HepG2 (cell line): ENCODE results near the gene TMBIM1. TPM values are rescaled to one million over a fixed set of nuclear protein-coding genes. Genes with fewer than 3 reads are reported as not detected.

Experiments used
- AGO1 ChIP-seq: fragments of 200-400 bp; formaldehyde crosslinking; IDR thresholded peaks from 2 replicates; pipeline ENCODE4 v1.6.1; 2017; ENCODE audit warnings: mild to moderate bottlenecking, low read depth, low read length, moderate library complexity; ENCODE audit not compliant: poor library complexity, severe bottlenecking
- CBFB ChIP-seq: sonication (generic); formaldehyde crosslinking; IDR thresholded peaks from 2 replicates; pipeline ENCODE4 v1.4.0; 2020; ENCODE audit warnings: missing genetic modification reagents
- FOSL2 ChIP-seq: sonication (generic); formaldehyde crosslinking; IDR thresholded peaks from 2 replicates; pipeline ENCODE4 v1.4.0; 2020; ENCODE audit warnings: missing genetic modification reagents
- HDAC2 ChIP-seq: sonication (generic); formaldehyde crosslinking; IDR thresholded peaks from 2 replicates; pipeline ENCODE4 v1.4.0; 2020; ENCODE audit warnings: missing genetic modification reagents
- HOXA5 ChIP-seq: sonication (generic); formaldehyde crosslinking; IDR thresholded peaks from 2 replicates; pipeline ENCODE4 v1.4.0; 2020; ENCODE audit warnings: missing genetic modification reagents
- ISL2 ChIP-seq: sonication (generic); formaldehyde crosslinking; IDR thresholded peaks from 2 replicates; pipeline ENCODE4 v1.5.0; 2020; ENCODE audit warnings: missing genetic modification reagents
- MAZ ChIP-seq, 2 experiments: sonication (generic) in 1 of 2; formaldehyde crosslinking in 1 of 2; IDR thresholded peaks; 2 replicates each; pipeline versions ENCODE4 v1.5.0 to v1.6.1; 2012 to 2020; ENCODE audit warnings: low read depth in 2 of 2, mild to moderate bottlenecking in 2 of 2, borderline replicate concordance in 1 of 2, improper control_type of control experiment in 1 of 2, low read length in 1 of 2, missing genetic modification reagents in 1 of 2, moderate library complexity in 1 of 2
- POLR2G ChIP-seq: fragments of 200-400 bp; formaldehyde crosslinking; IDR thresholded peaks from 2 replicates; pipeline ENCODE4 v1.6.1; 2018; ENCODE audit warnings: mild to moderate bottlenecking, low read depth, low read length, moderate library complexity
- PTBP1 ChIP-seq: fragments of 200-400 bp; formaldehyde crosslinking; IDR thresholded peaks from 2 replicates; pipeline ENCODE4 v1.6.1; 2018; ENCODE audit warnings: low read length, low read depth; ENCODE audit not compliant: poor library complexity, severe bottlenecking
- RBFOX2 ChIP-seq: fragments of 200-400 bp; formaldehyde crosslinking; IDR thresholded peaks from 2 replicates; pipeline ENCODE4 v1.6.1; 2017; ENCODE audit warnings: low read depth, mild to moderate bottlenecking, low read length
- RFXAP ChIP-seq: sonication (generic); formaldehyde crosslinking; IDR thresholded peaks from 2 replicates; pipeline ENCODE4 v1.4.0; 2020; ENCODE audit warnings: missing genetic modification reagents, borderline replicate concordance
- SAP130 ChIP-seq: IDR thresholded peaks from 2 replicates; pipeline ENCODE4 v1.6.1; 2016; ENCODE audit warnings: low read depth
- SMARCE1 ChIP-seq: fragments of 450-650 bp; IDR thresholded peaks from 2 replicates; pipeline ENCODE4 v1.6.1; 2017; ENCODE audit warnings: borderline replicate concordance
- SMYD3 ChIP-seq: sonication (generic); formaldehyde crosslinking; IDR thresholded peaks from 2 replicates; pipeline ENCODE4 v1.8.1; 2023; ENCODE audit warnings: mild to moderate bottlenecking, missing genetic modification reagents
- THAP11 ChIP-seq: IDR thresholded peaks from 2 replicates; pipeline ENCODE4 v1.6.1; 2016; ENCODE audit warnings: missing biosample characterization, missing genetic modification reagents
- TRAFD1 ChIP-seq: sonication (generic); formaldehyde crosslinking; IDR thresholded peaks from 2 replicates; pipeline ENCODE4 v1.5.1; 2020; ENCODE audit warnings: missing genetic modification reagents, mild to moderate bottlenecking, borderline replicate concordance
- ZNF143 ChIP-seq: sonication (generic); formaldehyde crosslinking; IDR thresholded peaks from 2 replicates; pipeline ENCODE4 v1.4.0; 2020; ENCODE audit warnings: missing genetic modification reagents
- ZNF337 ChIP-seq: sonication (generic); formaldehyde crosslinking; IDR thresholded peaks from 2 replicates; pipeline ENCODE4 v1.5.1; 2020; ENCODE audit warnings: missing genetic modification reagents, low read depth, mild to moderate bottlenecking, borderline replicate concordance
- ZNF44 ChIP-seq: sonication (generic); formaldehyde crosslinking; IDR thresholded peaks from 2 replicates; pipeline ENCODE4 v1.5.1; 2020; ENCODE audit warnings: mild to moderate bottlenecking, missing genetic modification reagents
- ZNF557 ChIP-seq: sonication (generic); formaldehyde crosslinking; IDR thresholded peaks from 2 replicates; pipeline ENCODE4 v1.4.0; 2020; ENCODE audit warnings: missing genetic modification reagents
- ZNF572 ChIP-seq: sonication (generic); formaldehyde crosslinking; IDR thresholded peaks from 2 replicates; pipeline ENCODE4 v1.5.1; 2020; ENCODE audit warnings: mild to moderate bottlenecking, missing genetic modification reagents
- ZSCAN31 ChIP-seq: sonication (generic); formaldehyde crosslinking; IDR thresholded peaks from 2 replicates; pipeline ENCODE4 v1.5.0; 2020; ENCODE audit warnings: low read depth, mild to moderate bottlenecking, missing genetic modification reagents
- polyA plus RNA-seq, 8 experiments: library from polyadenylated mRNA; depleted of rRNA in 3 of 8; stranded (reverse) in 7 of 8; unstranded in 1 of 8; fragments of >200 nt; fragmentation: Illumina TruSeq in 4 of 8; extraction: Trizol in 4 of 8; gene quantifications; 2 replicates each; pipeline versions ENCODE4 v1.2.1 to v1.2.3, GENCODE V29; 2011 to 2016; ENCODE audit warnings: low read depth in 4 of 8, missing spikeins in 1 of 8, mixed read lengths in 1 of 8; ENCODE audit not compliant: insufficient read depth in 1 of 8
- total RNA-seq, 5 experiments: library from RNA; depleted of rRNA; stranded (reverse); fragments of >200 nt; fragmentation: Illumina TruSeq; extraction: Trizol; gene quantifications; 2 replicates each; pipeline ENCODE4 v1.2.3, GENCODE V29; 2016; ENCODE audit warnings: low read depth in 1 of 5
- TF ChIP-seq, protein P1 (sequence below): sonication (generic); formaldehyde crosslinking; conservative IDR thresholded peaks from 2 replicates; pipeline ENCODE4 v1.4.0; 2020; ENCODE audit warnings: missing genetic modification reagents
- TF ChIP-seq, protein P2 (sequence below): sonication (generic); formaldehyde crosslinking; IDR thresholded peaks from 2 replicates; pipeline ENCODE4 v1.5.1; 2020; ENCODE audit warnings: missing genetic modification reagents, mild to moderate bottlenecking, borderline replicate concordance

The TMBIM1 gene
- total and polyA plus RNA-seq, 2 of the 13 experiments (the other 11 are each of a cell fraction or from before 2014, with no cell fraction given): 127 to 139 TPM

- TF ChIP-seq, protein P1, sequence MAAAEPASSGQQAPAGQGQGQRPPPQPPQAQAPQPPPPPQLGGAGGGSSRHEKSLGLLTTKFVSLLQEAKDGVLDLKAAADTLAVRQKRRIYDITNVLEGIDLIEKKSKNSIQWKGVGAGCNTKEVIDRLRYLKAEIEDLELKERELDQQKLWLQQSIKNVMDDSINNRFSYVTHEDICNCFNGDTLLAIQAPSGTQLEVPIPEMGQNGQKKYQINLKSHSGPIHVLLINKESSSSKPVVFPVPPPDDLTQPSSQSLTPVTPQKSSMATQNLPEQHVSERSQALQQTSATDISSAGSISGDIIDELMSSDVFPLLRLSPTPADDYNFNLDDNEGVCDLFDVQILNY: no peak
- TF ChIP-seq ZNF337 (peak; percentile 82; the same call in 1 of the 2 replicates), ZNF557 (CRISPR knock-in tag) (peak; percentile 23; the same call in 1 of the 2 replicates), THAP11 (CRISPR knock-in tag) (peak; percentile 85), MAZ (IDR thresholded peaks at IDR 0.05; ENCODE audit: borderline replicate concordance, low read depth, low read length) (0 out of 2 replicates have a peak, but pooled peaks have one; percentile 27), MAZ (CRISPR knock-in tag; IDR thresholded peaks at IDR 0.05; ENCODE audit: low read depth) (peak; percentile 49; the same call in 1 of the 2 replicates), ISL2 (CRISPR knock-in tag) (0 out of 2 replicates have a peak, but pooled peaks have one; percentile 3), RBFOX2 (peak; percentile 39; the same call in 1 of the 2 replicates), SMYD3 (CRISPR knock-in tag) (0 out of 2 replicates have a peak, but pooled peaks have one; percentile 38), SMARCE1 (no peak), ZNF143 (CRISPR knock-in tag) (0 out of 2 replicates have a peak, but pooled peaks have one; percentile 37), ZSCAN31 (CRISPR knock-in tag) (0 out of 2 replicates have a peak, but pooled peaks have one; percentile 48), HDAC2 (CRISPR knock-in tag) (no peak), CBFB (CRISPR knock-in tag) (0 out of 2 replicates have a peak, but pooled peaks have one; percentile 40), HOXA5 (CRISPR knock-in tag) (no peak), SAP130 (peak; percentile 66), POLR2G (peak; percentile 65), FOSL2 (peak; percentile 59), TRAFD1 (CRISPR knock-in tag) (no peak), ZNF572 (CRISPR knock-in tag) (no peak), ZNF44 (0 out of 2 replicates have a peak, but pooled peaks have one; percentile 50), AGO1 (peak; percentile 44), RFXAP (CRISPR knock-in tag) (0 out of 2 replicates have a peak, but pooled peaks have one; percentile 61), PTBP1 (no peak)
- TF ChIP-seq, protein P2, sequence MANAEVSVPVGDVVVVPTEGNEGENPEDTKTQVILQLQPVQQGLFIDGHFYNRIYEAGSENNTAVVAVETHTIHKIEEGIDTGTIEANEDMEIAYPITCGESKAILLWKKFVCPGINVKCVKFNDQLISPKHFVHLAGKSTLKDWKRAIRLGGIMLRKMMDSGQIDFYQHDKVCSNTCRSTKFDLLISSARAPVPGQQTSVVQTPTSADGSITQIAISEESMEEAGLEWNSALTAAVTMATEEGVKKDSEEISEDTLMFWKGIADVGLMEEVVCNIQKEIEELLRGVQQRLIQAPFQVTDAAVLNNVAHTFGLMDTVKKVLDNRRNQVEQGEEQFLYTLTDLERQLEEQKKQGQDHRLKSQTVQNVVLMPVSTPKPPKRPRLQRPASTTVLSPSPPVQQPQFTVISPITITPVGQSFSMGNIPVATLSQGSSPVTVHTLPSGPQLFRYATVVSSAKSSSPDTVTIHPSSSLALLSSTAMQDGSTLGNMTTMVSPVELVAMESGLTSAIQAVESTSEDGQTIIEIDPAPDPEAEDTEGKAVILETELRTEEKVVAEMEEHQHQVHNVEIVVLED (CRISPR knock-in tag): 0 out of 2 replicates have a peak, but pooled peaks have one; percentile 59
Observed at GRCh38 chr2:218272531-218273212, 19.6 kb downstream of the TMBIM1 start (continued).
